HG03280 (cell line): Measurements from ENCODE around the gene PLA2G15.
A peak's percentile ranks its signal among the peaks of the same experiment; 100 is the strongest.

Experiments
- ATAC-seq: cut with Tn5 transposase; IDR thresholded peaks from one replicate; pipeline ENCODE4 v1.9.1; 2021; ENCODE audit warnings: mild to moderate bottlenecking, moderate library complexity; ENCODE audit not compliant: unreplicated experiment

PLA2G15 gene, protein sequence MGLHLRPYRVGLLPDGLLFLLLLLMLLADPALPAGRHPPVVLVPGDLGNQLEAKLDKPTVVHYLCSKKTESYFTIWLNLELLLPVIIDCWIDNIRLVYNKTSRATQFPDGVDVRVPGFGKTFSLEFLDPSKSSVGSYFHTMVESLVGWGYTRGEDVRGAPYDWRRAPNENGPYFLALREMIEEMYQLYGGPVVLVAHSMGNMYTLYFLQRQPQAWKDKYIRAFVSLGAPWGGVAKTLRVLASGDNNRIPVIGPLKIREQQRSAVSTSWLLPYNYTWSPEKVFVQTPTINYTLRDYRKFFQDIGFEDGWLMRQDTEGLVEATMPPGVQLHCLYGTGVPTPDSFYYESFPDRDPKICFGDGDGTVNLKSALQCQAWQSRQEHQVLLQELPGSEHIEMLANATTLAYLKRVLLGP

GRCh38 chr16:68244903-68245853 lies at the start of gene PLA2G15:
TSS of gene PLA2G15 (plus strand) at chr16:68245373. CDS start at chr16:68245427, 54 bp downstream.
- peak; percentile 90 for ATAC-seq

- ATAC-seq: no peak
Observed at GRCh38 chr16:68197250-68197649, 47.9 kb upstream of the PLA2G15 start.

GRCh38 chr16:68200088-68200783 lies 44.9 kb upstream of the PLA2G15 start:
- ATAC-seq: no peak

GRCh38 chr16:68202091-68202519 lies 43.1 kb upstream of the PLA2G15 start:
- ATAC-seq: no peak

DNA sequence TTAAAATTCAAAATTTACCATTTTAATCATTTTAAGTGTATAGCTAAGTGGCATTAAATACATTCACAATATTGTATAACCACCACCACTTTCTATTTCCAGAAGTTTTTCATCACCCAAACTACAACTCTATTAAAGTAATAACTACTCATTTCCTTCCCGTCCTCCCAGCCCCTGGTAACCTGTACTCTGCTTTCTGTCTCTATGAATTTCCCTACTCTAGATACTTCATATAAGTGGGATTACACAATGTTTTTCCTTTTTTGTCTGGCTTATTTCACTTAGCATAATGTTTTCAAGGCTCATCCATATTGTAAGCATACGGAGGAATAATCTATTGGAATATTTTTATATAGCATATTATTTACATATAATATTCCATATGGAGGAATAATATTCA lies 38.9 kb upstream of the PLA2G15 start:
- ATAC-seq: no peak

DNA sequence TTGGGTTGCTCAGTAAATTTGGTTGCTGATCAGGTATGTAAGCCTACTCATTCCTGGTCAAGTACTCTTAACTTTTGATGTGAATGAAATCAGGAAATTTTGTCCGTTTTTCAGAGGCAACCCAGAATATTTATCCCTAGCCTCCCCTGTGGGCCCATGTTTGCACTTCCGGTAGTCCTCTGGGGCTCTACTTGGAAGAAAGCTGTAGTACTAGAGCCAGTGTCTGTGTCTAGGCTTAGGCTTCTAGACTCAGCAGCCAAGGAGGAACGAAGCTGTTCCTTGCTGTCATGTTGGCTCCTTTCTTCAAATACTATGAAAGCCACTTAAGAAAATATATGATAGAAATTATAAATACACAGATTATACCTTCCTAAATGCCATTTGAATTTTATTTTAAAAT lies 30.4 kb upstream of the PLA2G15 start:
- ATAC-seq: no peak

DNA sequence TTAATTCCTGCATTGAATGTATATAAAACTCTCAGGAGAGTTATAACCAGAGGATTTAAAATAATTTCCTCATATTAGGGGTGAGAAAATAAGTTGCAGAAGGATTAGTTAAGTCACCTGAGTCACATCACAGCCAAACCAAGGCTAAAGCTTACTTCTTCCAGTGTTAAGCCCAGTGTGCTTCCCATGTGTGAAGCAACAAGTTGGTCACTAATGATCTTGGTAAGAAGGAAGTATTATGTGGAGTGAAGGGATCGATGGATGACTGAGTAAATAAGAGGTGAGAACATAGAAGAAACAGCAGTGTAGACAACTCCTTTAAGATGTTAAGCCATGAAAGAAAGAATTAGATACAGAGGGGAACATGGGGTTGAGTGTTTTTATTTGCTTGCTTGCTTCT lies 29.9 kb upstream of the PLA2G15 start:
- no peak for ATAC-seq

- no peak for ATAC-seq
Observed at GRCh38 chr16:68216240-68216639, 28.9 kb upstream of the PLA2G15 start.

- no peak for ATAC-seq
Observed at GRCh38 chr16:68217506-68217905, 27.7 kb upstream of the PLA2G15 start.

- ATAC-seq: no peak
Observed at GRCh38 chr16:68219725-68220351, 25.3 kb upstream of the PLA2G15 start.

DNA sequence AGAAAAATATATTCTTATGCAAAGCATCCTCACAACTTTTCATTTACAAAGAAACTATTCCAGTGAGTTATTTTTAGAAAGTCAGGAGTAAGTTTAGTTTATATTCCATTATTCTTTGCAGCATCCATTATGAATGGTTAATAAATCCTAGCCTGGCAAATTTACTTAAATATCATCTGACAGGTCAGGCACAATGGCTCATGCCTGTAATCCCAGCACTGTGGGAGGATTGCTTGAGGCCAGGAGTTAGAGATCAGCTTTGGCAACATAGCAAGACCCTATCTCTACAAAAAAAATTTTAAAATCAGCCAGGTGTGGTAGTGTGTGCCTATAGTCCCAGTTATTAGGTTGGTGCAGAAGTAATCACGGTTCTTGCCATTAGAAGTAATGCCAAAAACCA lies 22.1 kb upstream of the PLA2G15 start:
- ATAC-seq: no peak

GRCh38 chr16:68226116-68226515 lies 19.1 kb upstream of the PLA2G15 start:
- ATAC-seq: no peak

DNA sequence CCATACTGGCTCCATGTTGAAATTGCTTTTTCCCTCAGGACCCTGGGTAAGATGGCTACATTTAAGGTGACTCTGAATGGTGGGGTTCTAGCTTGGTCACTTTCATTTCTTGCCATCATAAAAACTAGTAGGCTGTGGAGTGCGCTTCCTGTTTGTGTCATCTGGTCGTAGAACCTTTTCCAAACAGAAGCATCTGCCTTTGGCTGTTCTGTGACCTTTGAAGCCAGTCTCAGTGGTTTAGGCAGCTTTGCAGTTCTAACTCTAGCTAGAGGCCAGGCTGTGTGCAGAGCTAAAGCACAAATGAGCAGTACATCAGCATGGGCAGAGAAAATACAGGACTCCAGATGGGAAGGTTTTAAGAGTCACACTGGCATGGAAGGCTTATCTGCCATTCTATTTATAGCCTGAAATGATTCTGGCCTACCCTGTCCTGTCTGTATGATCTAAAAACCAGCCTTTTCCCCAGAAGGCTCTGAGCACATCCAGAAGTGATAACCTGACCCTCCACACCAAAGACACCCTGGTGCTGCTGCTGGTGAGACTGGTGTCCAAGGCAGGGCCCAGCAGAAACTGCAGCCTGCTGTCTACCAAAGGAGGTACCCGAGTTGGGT lies 17.9 kb upstream of the PLA2G15 start:
- no peak for ATAC-seq

- ATAC-seq: no peak
Observed at GRCh38 chr16:68227850-68228553, 17.2 kb upstream of the PLA2G15 start.

DNA sequence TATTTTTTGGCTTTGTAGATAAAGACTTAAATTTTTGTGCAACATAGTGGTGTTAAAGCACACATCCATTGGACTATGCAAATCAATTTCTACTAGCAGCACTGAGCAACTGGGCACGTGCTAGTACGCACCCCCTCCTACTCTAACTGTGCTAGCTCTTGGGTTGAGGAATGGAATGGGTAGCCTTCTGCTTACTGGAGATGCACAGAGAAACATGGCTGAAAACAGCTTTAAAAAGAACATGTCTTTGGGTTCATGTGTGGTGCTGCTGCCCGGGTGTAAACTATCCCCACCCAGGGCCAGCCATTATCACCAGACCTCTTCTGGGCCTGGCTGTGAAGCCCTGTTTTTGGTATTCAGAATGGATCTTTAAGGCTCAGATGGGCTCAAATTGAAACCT lies 16.5 kb upstream of the PLA2G15 start:
- no peak for ATAC-seq

DNA sequence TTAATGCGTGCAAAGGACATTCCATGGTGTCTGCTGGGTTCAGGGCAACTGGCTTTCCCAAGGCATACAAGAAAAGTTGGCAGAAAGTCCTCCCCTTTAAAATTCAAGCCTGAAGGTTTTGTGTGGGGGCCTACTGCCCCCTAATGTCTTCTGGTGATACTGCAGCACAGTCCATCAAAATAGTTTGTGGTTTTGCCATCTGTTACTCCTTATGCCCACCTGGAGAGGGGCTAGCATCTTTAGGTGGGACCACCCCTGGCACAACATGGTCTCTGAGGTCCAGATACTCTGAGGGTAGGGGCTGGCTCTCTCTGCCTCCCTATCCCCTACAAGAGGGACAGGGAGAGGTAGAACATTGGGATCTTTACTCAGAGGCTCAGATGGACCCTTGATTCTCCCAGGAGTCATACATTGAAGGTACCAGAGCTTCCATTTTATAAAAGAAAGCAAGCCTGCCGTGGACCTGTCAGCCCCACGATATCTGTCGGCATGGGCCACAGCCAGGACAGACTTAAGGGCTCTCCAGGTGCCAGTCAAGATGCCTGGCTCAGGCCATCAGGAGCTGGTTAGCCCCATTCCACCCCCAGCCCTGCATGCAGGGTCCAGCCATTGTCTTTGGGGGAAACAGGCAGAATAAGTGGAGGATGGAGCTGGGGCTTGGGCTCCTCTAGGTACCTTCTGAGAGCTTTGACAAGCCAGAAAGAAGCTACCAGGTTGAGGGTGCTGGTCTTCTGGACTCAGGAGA lies 15.6 kb upstream of the PLA2G15 start:
- no peak for ATAC-seq

DNA sequence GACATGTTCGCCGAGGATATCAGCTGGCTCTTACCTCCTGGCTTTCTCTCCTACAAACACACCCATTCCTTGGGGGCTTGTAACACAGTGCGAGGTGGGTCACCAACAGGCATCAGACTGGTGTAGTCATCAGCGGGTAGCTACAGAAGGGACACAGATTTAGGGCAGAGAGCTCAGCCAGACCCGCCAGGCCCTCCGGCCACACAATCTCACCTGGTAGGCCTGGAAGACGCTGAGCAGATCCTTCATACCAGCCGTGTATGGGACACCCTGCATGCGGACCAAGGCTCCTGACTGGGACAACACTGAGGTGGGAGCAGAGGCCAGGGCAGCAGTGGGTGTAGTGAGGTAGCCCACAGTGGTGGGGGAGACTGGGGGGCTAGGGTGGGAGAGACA lies 15.0 kb upstream of the PLA2G15 start:
- no peak for ATAC-seq

GRCh38 chr16:68230956-68231355 lies 14.2 kb upstream of the PLA2G15 start:
- no peak for ATAC-seq
